ENCODE results near the gene PCSK2. TPM values are rescaled to one million over a fixed set of nuclear protein-coding genes. Genes with fewer than 3 reads are reported as not detected.

Gene PCSK2
- total RNA-seq, 1 donor: not detected

- Histone ChIP-seq H3K9me3 (ENCODE audit: low read depth, low read length) (no peaks in the 10 kb centered on the region), H3K4me1 (ENCODE audit: insufficient read depth, low read length) (peaks cover 2% of the 10 kb centered on the region), H3K4me2 (ENCODE audit: insufficient read depth, low read length) (no peak overlapping the region), H3K27ac (ENCODE audit: low read depth, low read length) (no peak overlapping the region), H3K36me3 (ENCODE audit: insufficient read depth, low read length) (no peaks in the 10 kb centered on the region), H3K4me3 (ENCODE audit: insufficient read depth, low read length) (no peak overlapping the region), H3K79me2 (ENCODE audit: insufficient read depth, low read length) (no peaks in the 10 kb centered on the region), H4K20me1 (ENCODE audit: insufficient read depth, low read length) (no peaks in the 10 kb centered on the region), H3K27me3 (ENCODE audit: insufficient read depth, low read length) (peaks cover 6% of the 10 kb centered on the region), H2AFZ (ENCODE audit: low read length) (no peak overlapping the region)
- no peak for TF ChIP-seq CTCF (IDR thresholded peaks at IDR 0.05; ENCODE audit: extremely low read depth, low read depth, low read length)
- DNase-seq (ENCODE audit: insufficient read length, low spot score, missing footprints): no peak
Observed at GRCh38 chr20:17430125-17430950, 203.5 kb downstream of the PCSK2 start.

- Histone ChIP-seq H3K9me3 (ENCODE audit: low read depth, low read length) (no peaks in the 10 kb centered on the region), H3K4me1 (ENCODE audit: insufficient read depth, low read length) (peaks cover 2% of the 10 kb centered on the region), H3K79me2 (ENCODE audit: insufficient read depth, low read length) (no peaks in the 10 kb centered on the region), H2AFZ (ENCODE audit: low read length) (no peak overlapping the region), H3K4me2 (ENCODE audit: insufficient read depth, low read length) (peak overlapping the region; percentile 34), H3K27ac (ENCODE audit: low read depth, low read length) (no peak overlapping the region), H4K20me1 (ENCODE audit: insufficient read depth, low read length) (no peaks in the 10 kb centered on the region), H3K27me3 (ENCODE audit: insufficient read depth, low read length) (peaks cover 7% of the 10 kb centered on the region), H3K4me3 (ENCODE audit: insufficient read depth, low read length) (no peak overlapping the region), H3K36me3 (ENCODE audit: insufficient read depth, low read length) (no peaks in the 10 kb centered on the region)
- DNase-seq (ENCODE audit: insufficient read length, low spot score, missing footprints): no peak
- peak; percentile 87 for TF ChIP-seq CTCF (IDR thresholded peaks at IDR 0.05; ENCODE audit: extremely low read depth, low read depth, low read length)
Observed at GRCh38 chr20:17431621-17432364, 205.0 kb downstream of the PCSK2 start.

- DNase-seq (ENCODE audit: insufficient read length, low spot score, missing footprints): no peak
- Histone ChIP-seq H3K27ac (ENCODE audit: low read depth, low read length) (no peak overlapping the region), H4K20me1 (ENCODE audit: insufficient read depth, low read length) (no peaks in the 10 kb centered on the region), H3K79me2 (ENCODE audit: insufficient read depth, low read length) (no peaks in the 10 kb centered on the region), H3K4me2 (ENCODE audit: insufficient read depth, low read length) (no peak overlapping the region), H3K27me3 (ENCODE audit: insufficient read depth, low read length) (peaks cover 9% of the 10 kb centered on the region), H2AFZ (ENCODE audit: low read length) (no peak overlapping the region), H3K9me3 (ENCODE audit: low read depth, low read length) (no peaks in the 10 kb centered on the region), H3K36me3 (ENCODE audit: insufficient read depth, low read length) (no peaks in the 10 kb centered on the region), H3K4me1 (ENCODE audit: insufficient read depth, low read length) (no peaks in the 10 kb centered on the region), H3K4me3 (ENCODE audit: insufficient read depth, low read length) (no peak overlapping the region)
- no peak for TF ChIP-seq CTCF (IDR thresholded peaks at IDR 0.05; ENCODE audit: extremely low read depth, low read depth, low read length)
Observed at GRCh38 chr20:17436664-17437063, 209.8 kb downstream of the PCSK2 start.

- H3K27ac ChIP-seq (ENCODE audit: low read depth, low read length): no peak overlapping the region
- no peaks in the 10 kb centered on the region for H3K79me2 ChIP-seq (ENCODE audit: insufficient read depth, low read length)
- TF ChIP-seq CTCF (IDR thresholded peaks at IDR 0.05; ENCODE audit: extremely low read depth, low read depth, low read length): no peak
- no peaks in the 10 kb centered on the region for H4K20me1 ChIP-seq (ENCODE audit: insufficient read depth, low read length)
- H3K36me3 ChIP-seq (ENCODE audit: insufficient read depth, low read length): no peaks in the 10 kb centered on the region
- H3K27me3 ChIP-seq (ENCODE audit: insufficient read depth, low read length): peaks cover 11% of the 10 kb centered on the region
- no peak overlapping the region for H2AFZ ChIP-seq (ENCODE audit: low read length)
- H3K4me3 ChIP-seq (ENCODE audit: insufficient read depth, low read length): no peak overlapping the region
- H3K9me3 ChIP-seq (ENCODE audit: low read depth, low read length): no peaks in the 10 kb centered on the region
- no peaks in the 10 kb centered on the region for H3K4me1 ChIP-seq (ENCODE audit: insufficient read depth, low read length)
- DNase-seq (ENCODE audit: insufficient read length, low spot score, missing footprints): no peak
- no peak overlapping the region for H3K4me2 ChIP-seq (ENCODE audit: insufficient read depth, low read length)
Observed at GRCh38 chr20:17437251-17437650, 210.4 kb downstream of the PCSK2 start.

All from osteoblast (primary cell).